SKM-1 (cell line): Measurements from ENCODE around the gene VAV2.

Source experiments
- DNase-seq: peaks from one replicate; lab custom pipeline; 2025; ENCODE audit not compliant: unreplicated experiment; lab: John Stamatoyannopoulos, UW

Gene VAV2

GRCh38 chr9:133824106-133824801, 167.9 kb downstream of the VAV2 start:
- no peak for DNase-seq

- DNase-seq = no peak
Measured at GRCh38 chr9:133823189-133824105, 168.7 kb downstream of the VAV2 start.

- DNase-seq = no peak
Measured at GRCh38 chr9:133822430-133823065, 169.6 kb downstream of the VAV2 start.

- no peak for DNase-seq
Measured at GRCh38 chr9:133821601-133822429, 170.3 kb downstream of the VAV2 start.

GRCh38 chr9:133819923-133820322, 172.2 kb downstream of the VAV2 start:
- DNase-seq = no peak

- DNase-seq = no peak
Measured at GRCh38 chr9:133818444-133818843, 173.7 kb downstream of the VAV2 start.

GRCh38 chr9:133815781-133816180, 176.3 kb downstream of the VAV2 start:
- DNase-seq = no peak

GRCh38 chr9:133814586-133815208, 177.4 kb downstream of the VAV2 start:
- DNase-seq = no peak

- no peak for DNase-seq
Measured at GRCh38 chr9:133813749-133814585, 178.2 kb downstream of the VAV2 start.

GRCh38 chr9:133812941-133813748, 179.0 kb downstream of the VAV2 start:
- no peak for DNase-seq

- DNase-seq = no peak
Measured at GRCh38 chr9:133812077-133812868, 179.9 kb downstream of the VAV2 start.

- no peak for DNase-seq
Measured at GRCh38 chr9:133811471-133811870, 180.7 kb downstream of the VAV2 start.

- no peak for DNase-seq
Measured at GRCh38 chr9:133810556-133811195, 181.4 kb downstream of the VAV2 start.

- DNase-seq = no peak
Measured at GRCh38 chr9:133809335-133809734, 182.8 kb downstream of the VAV2 start.

- DNase-seq = no peak
Measured at GRCh38 chr9:133807818-133808217, 184.3 kb downstream of the VAV2 start.

GRCh38 chr9:133807037-133807436, 185.1 kb downstream of the VAV2 start:
- DNase-seq = no peak

- DNase-seq = no peak
Measured at GRCh38 chr9:133806623-133807010, 185.5 kb downstream of the VAV2 start.
